ENCODE results near the gene CHSY1.
A peak's percentile ranks its signal among the peaks of the same experiment; 100 is the strongest.
"Not testable (repeated sequence)": the region's sequence is repeated elsewhere in the genome, so short reads cannot be mapped to it uniquely, and the experiment has no call there.

Gene CHSY1

DNA sequence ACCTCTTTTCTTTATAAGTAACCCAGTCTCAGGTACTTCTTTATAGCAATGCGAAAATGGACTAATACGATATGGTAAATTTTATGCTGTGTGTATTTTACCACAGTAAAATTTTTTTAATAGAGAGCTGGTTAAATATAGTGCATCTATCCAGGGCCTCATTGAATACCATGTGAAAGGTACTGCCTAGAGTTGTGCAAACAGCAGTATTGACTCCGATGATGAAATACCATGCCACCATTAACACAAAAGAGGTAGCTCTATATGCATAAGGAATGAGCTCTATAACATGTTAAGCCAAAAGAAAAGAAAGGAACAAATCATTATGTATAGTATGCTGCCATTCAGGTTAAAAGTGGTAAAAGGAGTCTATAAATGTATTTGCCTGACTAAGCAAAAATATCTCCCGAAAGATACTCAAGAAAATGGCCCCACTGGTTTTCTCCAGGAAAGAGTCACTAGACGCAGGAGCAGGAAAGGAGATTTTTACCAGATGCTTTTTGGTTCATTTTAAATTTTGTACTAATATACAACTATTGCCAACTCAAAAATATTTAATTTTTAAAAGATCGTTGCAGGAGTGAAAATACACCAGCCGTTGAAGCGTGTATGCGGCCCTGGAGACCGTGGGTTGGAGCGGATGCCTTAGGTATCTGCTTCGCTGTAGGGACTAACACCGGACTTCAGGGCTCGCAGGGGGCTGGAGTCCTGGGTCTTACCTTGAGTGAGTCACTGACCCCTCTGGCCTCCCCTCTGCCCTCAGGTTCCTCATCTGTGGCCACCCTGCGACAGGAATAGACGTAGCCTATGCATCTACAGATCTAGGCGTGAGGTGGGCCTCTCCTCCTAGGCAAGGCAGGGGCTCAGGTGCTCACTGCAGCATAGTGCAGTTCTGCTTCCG is 120.1 kb downstream of the CHSY1 start:
- DNase-seq: no peak

DNA sequence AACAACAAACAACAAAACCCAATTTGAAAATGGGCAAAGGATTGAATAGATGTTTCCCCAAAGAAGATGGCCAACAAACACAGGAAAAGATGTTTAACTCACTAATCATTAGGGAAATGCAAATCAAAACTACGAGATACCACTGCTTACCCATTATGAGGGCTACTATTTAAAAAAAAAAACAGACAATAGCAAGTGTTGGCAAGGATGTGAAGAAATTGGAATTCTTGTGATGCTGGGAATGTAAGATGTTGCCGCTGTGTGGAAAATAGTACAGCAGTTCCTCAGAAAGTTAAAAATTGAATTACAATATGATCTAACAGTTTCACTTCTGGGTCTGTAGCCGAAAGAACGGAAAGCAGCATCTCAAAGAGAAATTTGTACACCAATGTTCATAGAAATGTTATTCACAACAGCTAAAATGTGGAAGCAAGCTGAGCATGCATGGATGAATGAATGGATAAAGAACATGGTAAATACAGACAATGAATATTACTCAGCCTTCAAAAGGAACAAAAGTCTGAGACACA is 121.9 kb downstream of the CHSY1 start:
- no peak for DNase-seq

DNA sequence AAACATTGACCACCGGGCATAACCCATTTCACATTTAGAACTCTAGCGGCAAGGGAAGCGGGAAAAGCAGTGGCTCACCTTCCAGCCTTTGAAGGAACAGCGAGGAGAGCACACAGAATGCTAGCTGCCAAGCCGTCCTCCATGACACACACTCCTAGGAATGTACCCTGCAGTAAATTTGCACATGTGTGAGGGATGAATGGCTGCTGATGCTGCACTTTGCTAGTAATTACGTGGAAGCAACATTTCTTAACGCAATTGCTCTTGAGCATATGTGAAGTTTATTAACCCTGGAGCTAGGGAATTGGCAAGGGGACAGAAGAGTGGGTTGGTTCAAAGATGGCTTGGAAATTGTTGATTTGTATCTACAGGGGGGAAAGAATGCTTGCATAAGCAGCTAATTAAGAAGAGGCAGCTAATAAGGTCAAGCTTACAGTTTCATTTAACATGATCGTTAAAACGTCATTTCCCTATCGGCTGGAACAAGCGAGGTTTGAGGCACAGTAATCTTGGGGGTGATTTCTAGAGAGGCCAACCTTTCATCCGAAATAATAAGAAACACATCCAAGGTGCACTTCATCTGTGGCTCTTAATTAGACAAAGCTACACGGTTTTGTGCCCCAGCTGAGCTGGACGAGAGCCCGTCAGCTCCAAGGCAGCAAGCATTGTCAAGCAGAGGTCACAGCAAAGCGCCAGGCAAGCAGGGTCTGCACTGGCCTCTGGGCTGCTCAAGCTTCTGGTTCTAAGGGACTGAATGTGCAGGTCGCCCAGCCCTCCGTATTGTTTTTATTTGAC is 123.4 kb downstream of the CHSY1 start:
- no peak for DNase-seq

DNA sequence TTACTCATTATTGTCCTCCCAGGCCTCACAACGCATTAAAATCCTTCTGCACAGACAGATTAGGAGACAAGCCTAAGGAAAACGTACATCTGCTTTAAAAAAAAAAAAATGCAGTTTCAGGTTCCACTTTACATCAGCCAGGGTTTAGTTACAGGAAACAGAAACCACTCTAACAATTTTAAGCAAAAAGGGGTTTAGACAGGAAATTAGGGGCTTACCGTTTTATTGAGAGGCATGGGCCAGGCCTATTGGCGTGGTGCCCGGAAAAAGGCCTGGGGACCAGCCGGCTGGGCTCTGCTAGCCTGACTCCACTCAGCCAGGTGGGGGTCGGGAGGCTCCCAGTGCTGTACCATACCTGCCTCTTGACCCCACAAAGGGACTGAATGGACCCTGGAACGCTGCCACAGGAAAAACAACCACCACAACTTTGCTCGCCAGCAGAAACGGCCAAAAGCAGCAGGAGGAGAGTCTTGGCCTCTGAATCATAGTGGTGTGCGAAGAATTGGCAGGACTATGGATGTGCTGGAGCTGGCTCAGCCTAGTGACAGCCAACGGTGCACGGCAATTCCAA is 124.3 kb downstream of the CHSY1 start:
- DNase-seq: peak; percentile 66

DNA sequence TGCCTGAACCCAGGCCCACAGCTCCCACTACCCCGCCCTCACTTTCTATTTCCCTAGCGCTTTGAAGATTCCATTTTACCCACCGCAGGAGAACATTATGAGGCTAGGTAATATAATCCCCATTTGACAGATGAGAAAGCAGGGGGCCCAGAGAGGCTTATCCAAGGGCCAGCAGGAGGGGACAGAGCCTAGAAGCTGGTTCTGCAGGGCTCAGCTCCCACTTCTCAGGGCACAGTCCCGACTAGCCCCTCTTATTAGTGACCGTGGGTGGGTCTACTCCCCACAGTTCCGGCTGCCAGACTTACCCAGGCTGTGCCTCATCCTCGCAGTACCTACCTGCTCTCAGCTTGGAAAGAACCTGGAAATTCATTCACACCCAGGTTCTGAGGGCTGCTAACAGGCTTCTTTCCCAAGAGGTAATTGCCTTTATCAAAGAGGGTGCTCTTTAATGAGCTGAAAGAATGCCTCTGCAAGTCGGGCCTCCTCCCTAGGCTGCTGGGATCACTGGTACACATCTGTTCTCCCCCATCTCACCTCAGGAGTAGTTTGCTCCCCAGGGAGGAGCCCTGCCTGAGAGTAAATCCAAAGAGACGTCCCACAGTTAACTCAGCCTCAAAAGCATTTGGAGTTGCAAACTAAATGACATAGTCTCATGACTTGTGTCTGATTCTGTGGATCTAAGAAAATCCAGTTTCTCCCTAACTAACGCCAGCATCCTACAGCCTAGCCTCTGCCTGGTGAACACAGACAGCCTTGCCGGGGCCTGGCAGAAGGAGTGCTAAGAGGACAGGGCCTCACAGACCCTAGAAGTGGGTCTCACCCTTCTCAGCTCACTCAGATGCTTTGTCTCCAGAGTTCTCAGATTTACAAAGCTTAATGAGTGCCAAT is 125.0 kb downstream of the CHSY1 start:
- peak; percentile 87 for DNase-seq

DNA sequence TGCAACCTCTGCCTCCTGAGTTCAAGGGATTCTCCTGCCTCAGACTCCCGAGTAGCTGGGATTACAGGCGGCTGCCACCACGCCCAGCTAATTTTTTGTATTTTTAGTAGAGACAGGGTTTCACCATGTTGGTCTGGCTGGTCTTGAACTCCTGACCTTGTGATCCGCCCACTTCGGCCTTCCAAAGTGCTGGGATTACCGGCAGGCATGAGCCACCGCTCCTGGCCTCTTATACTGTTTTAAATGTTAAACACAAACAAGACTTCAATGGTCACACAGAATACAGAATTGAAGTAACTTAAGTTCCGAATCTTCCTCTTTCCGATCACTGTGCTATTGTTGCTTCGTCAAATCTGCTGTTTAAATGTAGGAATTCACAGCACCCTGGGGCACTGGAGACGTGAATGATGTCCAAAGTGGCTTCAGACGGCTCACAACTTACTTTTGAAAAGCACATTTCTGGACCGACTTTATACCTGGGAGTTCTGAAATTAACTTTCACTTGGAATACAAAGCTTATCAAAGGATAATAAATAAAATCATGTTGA is 125.9 kb downstream of the CHSY1 start:
- DNase-seq: not testable (repeated sequence)

Data from NCI-H2171 (cell line).